WTC11 (cell line): Measurements from ENCODE around the gene OR6B3. TPM values are rescaled to one million over a fixed set of nuclear protein-coding genes. Genes with fewer than 3 reads are reported as not detected.

ENCODE experiments used
- ATAC-seq: fragments of 200-7000 bp; cut with Tn5 transposase; 2 replicates; pipeline ENCODE4 v1.10.0; 2021; ENCODE audit warnings: mild to moderate bottlenecking, moderate library complexity
- Bru-seq: library from RNA; stranded (reverse); fragments of 400-500 nt; gene quantifications from one replicate; lab custom pipeline; 2021; lab: Mats Ljungman, UMichigan
- CTCF ChIA-PET: fragments of 300-600 bp; sonication (Branson Sonifier 250); formaldehyde crosslinking; loops from one replicate; lab custom pipeline; 2021; ENCODE audit warnings: antibody characterized with exemption; lab: Charles Lee
- POLR2A ChIA-PET: fragments of 350-600 bp; sonication (Branson Sonifier 250); formaldehyde crosslinking; loops from one replicate; lab custom pipeline; 2021; ENCODE audit warnings: antibody characterized with exemption; lab: Charles Lee
- DNase-seq: peaks from one replicate; pipeline ENCODE4 v3.0.0; 2021; ENCODE audit warnings: low spot score
- H3K27ac Mint-ChIP-seq: 2 replicates; pipeline ENCODE4 v1.8.0; 2021; ENCODE audit warnings: mixed read lengths
- H3K27me3 Mint-ChIP-seq: 2 replicates; pipeline ENCODE4 v1.8.0; 2021; ENCODE audit warnings: low read depth, mild to moderate bottlenecking, moderate library complexity, mixed read lengths
- H3K36me3 Mint-ChIP-seq: 2 replicates; pipeline ENCODE4 v1.8.0; 2021; ENCODE audit warnings: mixed read lengths
- H3K4me1 Mint-ChIP-seq: 2 replicates; pipeline ENCODE4 v1.8.0; 2022; ENCODE audit warnings: mixed read lengths
- H3K4me3 Mint-ChIP-seq: 2 replicates; pipeline ENCODE4 v1.8.0; 2021; ENCODE audit warnings: mild to moderate bottlenecking, moderate library complexity, mixed read lengths
- H3K9me3 Mint-ChIP-seq: 2 replicates; pipeline ENCODE4 v1.8.0; 2021; ENCODE audit warnings: mixed read lengths
- ATF2 ChIP-seq: sonication (generic); formaldehyde crosslinking; IDR thresholded peaks from 2 replicates; pipeline ENCODE4 v1.8.1; 2022; ENCODE audit warnings: low read depth, missing genetic modification reagents, borderline replicate concordance
- E2F1 ChIP-seq: sonication (generic); formaldehyde crosslinking; IDR thresholded peaks from 2 replicates; pipeline ENCODE4 v1.8.0; 2022; ENCODE audit warnings: mild to moderate bottlenecking, missing genetic modification reagents
- E2F4 ChIP-seq: sonication (generic); formaldehyde crosslinking; IDR thresholded peaks from 2 replicates; pipeline ENCODE4 v1.8.1; 2022; ENCODE audit warnings: low read depth, mild to moderate bottlenecking, moderate library complexity, missing genetic modification reagents, borderline replicate concordance
- HMGA2 ChIP-seq: fragments of 250-450 bp; sonication (Bioruptor Pico); IDR thresholded peaks from 2 replicates; pipeline ENCODE4 v1.4.0; 2021; ENCODE audit warnings: mild to moderate bottlenecking, moderate library complexity
- OVOL2 ChIP-seq: fragments of 250-450 bp; sonication (Bioruptor Pico); IDR thresholded peaks from 2 replicates; pipeline ENCODE4 v1.9.0; 2021; ENCODE audit warnings: mild to moderate bottlenecking, borderline replicate concordance
- RELA ChIP-seq: sonication (generic); formaldehyde crosslinking; IDR thresholded peaks from 2 replicates; pipeline ENCODE4 v1.8.1; 2022; ENCODE audit warnings: missing genetic modification reagents, mild to moderate bottlenecking, borderline replicate concordance
- RORB ChIP-seq: fragments of 250-450 bp; sonication (Bioruptor Pico); IDR thresholded peaks from 2 replicates; pipeline ENCODE4 v1.9.0; 2021; ENCODE audit warnings: mild to moderate bottlenecking
- SMAD4 ChIP-seq: sonication (generic); formaldehyde crosslinking; IDR thresholded peaks from 2 replicates; pipeline ENCODE4 v1.8.0; 2022; ENCODE audit warnings: mild to moderate bottlenecking, missing genetic modification reagents
- STAT6 ChIP-seq: sonication (generic); formaldehyde crosslinking; conservative IDR thresholded peaks from 2 replicates; pipeline ENCODE4 v1.8.1; 2023; ENCODE audit warnings: mild to moderate bottlenecking, low read depth, missing genetic modification reagents, moderate library complexity
- TEAD1 ChIP-seq: sonication (generic); formaldehyde crosslinking; IDR thresholded peaks from 2 replicates; pipeline ENCODE4 v1.8.0; 2022; ENCODE audit warnings: mild to moderate bottlenecking, missing genetic modification reagents
- TEAD4 ChIP-seq: sonication (generic); formaldehyde crosslinking; IDR thresholded peaks from 2 replicates; pipeline ENCODE4 v1.8.0; 2022; ENCODE audit warnings: mild to moderate bottlenecking, missing genetic modification reagents
- ZNF317 ChIP-seq: sonication (generic); formaldehyde crosslinking; IDR thresholded peaks from 2 replicates; pipeline ENCODE4 v1.8.1; 2023; ENCODE audit warnings: low read depth, mild to moderate bottlenecking, moderate library complexity, missing genetic modification reagents, borderline replicate concordance
- ZNF423 ChIP-seq: fragments of 250-450 bp; sonication (Bioruptor Pico); IDR thresholded peaks from 2 replicates; pipeline ENCODE4 v2.1.2; 2022; ENCODE audit warnings: mild to moderate bottlenecking, moderate library complexity
- ZNF671 ChIP-seq: fragments of 250-450 bp; sonication (Bioruptor Pico); IDR thresholded peaks from 2 replicates; pipeline ENCODE4 v1.8.0; 2021; ENCODE audit warnings: mild to moderate bottlenecking
- long read RNA-seq, 3 experiments: library from RNA in 1 of 3; library from capped mRNA in 1 of 3; library from polyadenylated mRNA in 1 of 3; unstranded in 2 of 3; stranded (forward) in 1 of 3; transcript quantifications; one replicate each; pipeline ENCODE4 v2.0.0, GENCODE V29; 2021
- total RNA-seq: library from RNA; stranded (reverse); gene quantifications from 3 replicates; pipeline ENCODE4 v1.2.3, GENCODE V29; 2021

OR6B3 gene
- not detected in 3 replicates for total RNA-seq
- not detected for Bru-seq, nascent RNA
- long read RNA-seq, experiment 1 = 0 reads
- long read RNA-seq, experiment 2 = 0 reads
- long read RNA-seq, experiment 3 = 0 reads

GRCh38 chr2:240053173-240054155 is at the start of gene OR6B3:
Gene OR6B3 (minus strand): TSS chr2:240053521.
- Mint-ChIP-seq H3K4me1 (peaks cover 5% of the 10 kb centered on the region; the same call in 1 of the 2 replicates), H3K27ac (no peak within 1 kb of the TSS), H3K4me3 (no peak within 1 kb of the TSS), H3K9me3 (no peaks in the 10 kb centered on the region), H3K36me3 (no peaks in the 10 kb centered on the region), H3K27me3 (peaks cover 3% of the 10 kb centered on the region; the same call in 1 of the 2 replicates)
- POLR2A ChIA-PET = no interaction called here
- CTCF ChIA-PET = interaction anchor here (1.5 to 2.4 kb wide), 2 partner anchors 8 to 32 kb away, joined by 3 to 12 read pairs; no protein-coding TSS in a partner anchor
- ATAC-seq = no peak
- DNase-seq = no peak
- TF ChIP-seq TEAD1 (no peak), ZNF317 (CRISPR knock-in tag) (no peak), E2F4 (no peak), HMGA2 (CRISPR knock-in tag) (no peak)

GRCh38 chr2:240098349-240098748 is 45.0 kb upstream of the OR6B3 start:
- POLR2A ChIA-PET = no interaction called here
- no peak for DNase-seq
- CTCF ChIA-PET = no interaction called here
- Mint-ChIP-seq H3K9me3 (peaks cover 8% of the 10 kb centered on the region; the same call in 1 of the 2 replicates), H3K36me3 (no peaks in the 10 kb centered on the region), H3K27me3 (peaks cover 46% of the 10 kb centered on the region), H3K4me1 (peaks cover 7% of the 10 kb centered on the region), H3K27ac (no peak overlapping the region), H3K4me3 (no peak overlapping the region)
- TF ChIP-seq ZNF423 (CRISPR knock-in tag) = no peak
- no peak for TF ChIP-seq OVOL2 (CRISPR knock-in tag)
- TF ChIP-seq TEAD4 = no peak
- TF ChIP-seq STAT6 (CRISPR knock-in tag) = no peak
- no peak for TF ChIP-seq ATF2 (CRISPR knock-in tag)
- TF ChIP-seq RORB (CRISPR knock-in tag) = no peak
- no peak for TF ChIP-seq E2F1 (CRISPR knock-in tag)
- TF ChIP-seq SMAD4 (CRISPR knock-in tag) = no peak
- TF ChIP-seq ZNF671 (CRISPR knock-in tag) = no peak
- TF ChIP-seq RELA (CRISPR knock-in tag) = no peak
- ATAC-seq = no peak
